Measurements from ENCODE around the gene RPS16. TPM values are rescaled to one million over a fixed set of nuclear protein-coding genes. Genes with fewer than 3 reads are reported as not detected.

Gene RPS16
- total RNA-seq, 1 donor from 2014 or later = 2,151 TPM

GRCh38 chr19:39385629-39386411 is 49.9 kb downstream of the RPS16 start:
- no peak overlapping the region for H3K27ac Mint-ChIP-seq (ENCODE audit: unreplicated experiment)
- peaks cover 48% of the 10 kb centered on the region for H3K36me3 Mint-ChIP-seq (ENCODE audit: low read depth, unreplicated experiment)
- TF ChIP-seq, protein P1, sequence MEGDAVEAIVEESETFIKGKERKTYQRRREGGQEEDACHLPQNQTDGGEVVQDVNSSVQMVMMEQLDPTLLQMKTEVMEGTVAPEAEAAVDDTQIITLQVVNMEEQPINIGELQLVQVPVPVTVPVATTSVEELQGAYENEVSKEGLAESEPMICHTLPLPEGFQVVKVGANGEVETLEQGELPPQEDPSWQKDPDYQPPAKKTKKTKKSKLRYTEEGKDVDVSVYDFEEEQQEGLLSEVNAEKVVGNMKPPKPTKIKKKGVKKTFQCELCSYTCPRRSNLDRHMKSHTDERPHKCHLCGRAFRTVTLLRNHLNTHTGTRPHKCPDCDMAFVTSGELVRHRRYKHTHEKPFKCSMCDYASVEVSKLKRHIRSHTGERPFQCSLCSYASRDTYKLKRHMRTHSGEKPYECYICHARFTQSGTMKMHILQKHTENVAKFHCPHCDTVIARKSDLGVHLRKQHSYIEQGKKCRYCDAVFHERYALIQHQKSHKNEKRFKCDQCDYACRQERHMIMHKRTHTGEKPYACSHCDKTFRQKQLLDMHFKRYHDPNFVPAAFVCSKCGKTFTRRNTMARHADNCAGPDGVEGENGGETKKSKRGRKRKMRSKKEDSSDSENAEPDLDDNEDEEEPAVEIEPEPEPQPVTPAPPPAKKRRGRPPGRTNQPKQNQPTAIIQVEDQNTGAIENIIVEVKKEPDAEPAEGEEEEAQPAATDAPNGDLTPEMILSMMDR (IDR thresholded peaks at IDR 0.05; ENCODE audit: unreplicated experiment) = no peak
- peaks cover 5% of the 10 kb centered on the region for H3K4me1 Mint-ChIP-seq (ENCODE audit: unreplicated experiment)
- no peaks in the 10 kb centered on the region for H3K9me3 Mint-ChIP-seq (ENCODE audit: unreplicated experiment)
- H3K4me3 Mint-ChIP-seq (ENCODE audit: unreplicated experiment) = peak overlapping the region; percentile 76
- peaks cover 6% of the 10 kb centered on the region for H3K27me3 Mint-ChIP-seq (ENCODE audit: unreplicated experiment)
- DNase-seq (ENCODE audit: low spot score) = no peak

GRCh38 chr19:39384839-39385568 is 50.7 kb downstream of the RPS16 start:
- Mint-ChIP-seq H3K27me3 (ENCODE audit: unreplicated experiment) (peaks cover 6% of the 10 kb centered on the region), H3K9me3 (ENCODE audit: unreplicated experiment) (no peaks in the 10 kb centered on the region), H3K4me3 (ENCODE audit: unreplicated experiment) (no peak overlapping the region), H3K36me3 (ENCODE audit: low read depth, unreplicated experiment) (peaks cover 53% of the 10 kb centered on the region), H3K27ac (ENCODE audit: unreplicated experiment) (peak overlapping the region; percentile 30), H3K4me1 (ENCODE audit: unreplicated experiment) (peaks cover under 1% of the 10 kb centered on the region)
- TF ChIP-seq, protein P1 (IDR thresholded peaks at IDR 0.05; ENCODE audit: unreplicated experiment) = no peak
- DNase-seq (ENCODE audit: low spot score) = no peak

Small RNA genes lying within 50 kb of the gene (microRNA-seq; reads per million reads assigned to microRNA genes)
- gene MIR4530 (ENCODE audit: unreplicated experiment) = 0.35 reads per million

Other genes with a start within 250 kb of the RPS16 start
- not detected for gene NCCRP1, start 239.0 kb downstream of the RPS16 start, total RNA-seq (ENCODE audit: unreplicated experiment)
- not detected for gene SYCN, start 231.7 kb downstream of the RPS16 start, total RNA-seq (ENCODE audit: unreplicated experiment)
- gene IFNL3, start 190.9 kb downstream of the RPS16 start, total RNA-seq (ENCODE audit: unreplicated experiment) = not detected
- gene IFNL4, start 187.1 kb downstream of the RPS16 start, total RNA-seq (ENCODE audit: unreplicated experiment) = not detected
- not detected for gene IFNL2, start 167.6 kb downstream of the RPS16 start, total RNA-seq (ENCODE audit: unreplicated experiment)
- not detected for gene IFNL1, start 139.5 kb downstream of the RPS16 start, total RNA-seq (ENCODE audit: unreplicated experiment)
- gene LRFN1, start 115.1 kb downstream of the RPS16 start, total RNA-seq (ENCODE audit: unreplicated experiment) = 0.33 TPM
- 36.2 TPM for gene GMFG, start 99.9 kb downstream of the RPS16 start, total RNA-seq (ENCODE audit: unreplicated experiment)
- 127 TPM for gene SAMD4B, start 93.5 kb downstream of the RPS16 start, total RNA-seq (ENCODE audit: unreplicated experiment)
- 31.7 TPM for gene PAF1, start 44.8 kb downstream of the RPS16 start, total RNA-seq (ENCODE audit: unreplicated experiment)
- gene MED29, start 44.6 kb downstream of the RPS16 start, total RNA-seq (ENCODE audit: unreplicated experiment) = 32.4 TPM
- 10.2 TPM for gene ZFP36, start 29.1 kb downstream of the RPS16 start, total RNA-seq (ENCODE audit: unreplicated experiment)
- gene PLEKHG2, start 23.3 kb downstream of the RPS16 start, total RNA-seq (ENCODE audit: unreplicated experiment) = 172 TPM
- 139 TPM for gene SUPT5H, start 9.6 kb upstream of the RPS16 start, total RNA-seq (ENCODE audit: unreplicated experiment)
- 86.2 TPM for gene TIMM50, start 44.9 kb upstream of the RPS16 start, total RNA-seq (ENCODE audit: unreplicated experiment)
- 42.7 TPM for gene DLL3, start 63.0 kb upstream of the RPS16 start, total RNA-seq (ENCODE audit: unreplicated experiment)
- 2.9 TPM for gene SELENOV, start 79.2 kb upstream of the RPS16 start, total RNA-seq (ENCODE audit: unreplicated experiment)
- 3.2 TPM for gene EID2B, start 96.9 kb upstream of the RPS16 start, total RNA-seq (ENCODE audit: unreplicated experiment)
- gene EID2, start 104.2 kb upstream of the RPS16 start, total RNA-seq (ENCODE audit: unreplicated experiment) = 19.6 TPM
- gene LGALS13, start 166.6 kb upstream of the RPS16 start, total RNA-seq (ENCODE audit: unreplicated experiment) = not detected
- gene LGALS16, start 220.0 kb upstream of the RPS16 start, total RNA-seq (ENCODE audit: unreplicated experiment) = not detected